Activated CD4-positive, alpha-beta T cell treated with anti-CD3 and anti-CD28 coated beads, Interleukin-2, amount 50 U/mL, for 4 hours (primary cell): Measurements from ENCODE around the gene CSNK2B.

Experiments
- DNase-seq, 2 experiments: peaks; one replicate each; pipeline ENCODE4 v3.0.0-alpha.2; 2020

CSNK2B gene

DNA sequence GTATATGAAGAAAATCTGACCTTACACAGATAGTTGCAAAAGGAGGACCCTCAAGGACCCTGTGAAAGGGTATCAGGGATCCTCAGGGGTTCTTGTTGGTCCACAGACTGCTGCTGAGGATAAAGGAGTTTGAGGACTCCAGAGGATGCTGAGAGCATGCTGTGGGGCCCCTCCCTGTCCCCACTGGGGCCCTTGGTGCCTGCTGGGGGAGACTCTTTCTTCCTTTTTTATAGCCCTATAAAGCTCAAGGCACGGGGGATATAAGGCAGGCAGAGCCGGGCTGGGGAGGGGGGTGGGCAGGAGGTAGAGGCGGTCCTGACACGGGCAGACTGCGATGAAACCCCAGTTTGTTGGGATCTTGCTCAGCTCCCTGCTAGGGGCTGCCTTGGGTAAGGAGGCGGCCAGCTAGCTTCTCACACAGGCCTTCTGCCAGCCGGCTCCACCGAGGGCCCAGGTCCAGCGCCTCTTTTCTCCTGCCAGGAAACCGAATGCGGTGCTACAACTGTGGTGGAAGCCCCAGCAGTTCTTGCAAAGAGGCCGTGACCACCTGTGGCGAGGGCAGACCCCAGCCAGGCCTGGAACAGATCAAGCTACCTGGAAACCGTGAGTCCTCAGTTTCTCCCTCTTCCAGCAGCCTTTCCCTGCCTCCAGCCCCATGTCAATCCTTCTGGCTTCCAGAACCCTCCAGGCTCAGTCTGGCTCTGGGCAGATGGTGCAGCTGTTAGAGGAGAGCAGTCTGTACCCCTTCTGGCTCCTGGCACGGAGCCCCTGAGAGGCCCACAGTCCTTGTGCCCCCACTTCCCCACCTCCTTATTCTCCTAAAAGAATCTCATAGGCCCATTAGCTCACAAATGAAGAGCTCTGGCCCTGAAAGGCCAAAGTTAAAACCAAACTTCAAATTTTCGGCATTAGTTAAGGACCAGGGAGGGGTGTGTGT lies 49.4 kb downstream of the CSNK2B start, which contains the start of gene LY6G6D:
TSS of gene LY6G6D (plus strand) at position 327 of the 937 bp plus-strand sequence. CDS start at position 335, 8 bp downstream.
- DNase-seq = no peak

DNA sequence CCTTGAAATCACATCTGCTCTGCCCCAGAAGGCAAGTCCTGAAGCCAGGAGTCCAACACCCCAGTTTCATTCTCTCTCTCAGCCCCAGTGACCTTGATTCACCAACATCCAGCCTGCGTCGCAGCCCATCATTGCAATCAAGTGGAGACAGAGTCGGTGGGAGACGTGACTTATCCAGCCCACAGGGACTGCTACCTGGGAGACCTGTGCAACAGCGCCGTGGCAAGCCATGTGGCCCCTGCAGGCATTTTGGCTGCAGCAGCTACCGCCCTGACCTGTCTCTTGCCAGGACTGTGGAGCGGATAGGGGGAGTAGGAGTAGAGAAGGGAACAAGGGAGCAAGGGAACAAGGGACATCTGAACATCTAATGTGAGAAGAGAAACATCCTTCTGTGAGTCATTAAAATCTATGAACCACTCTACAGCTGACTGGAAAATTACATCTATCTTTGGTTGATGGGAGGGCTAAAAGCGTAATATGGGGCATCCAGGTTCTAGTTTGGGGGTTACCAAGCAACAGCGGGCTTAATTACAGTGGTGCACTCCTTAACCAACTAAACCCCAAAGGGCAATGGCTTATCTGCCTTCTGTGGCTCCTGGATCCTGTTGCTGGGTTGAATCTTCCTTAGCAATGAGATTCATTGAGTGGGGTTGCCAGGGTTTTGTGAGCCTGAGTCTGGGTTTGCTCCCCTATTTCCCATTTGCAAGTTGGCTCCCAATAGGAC lies 51.8 kb downstream of the CSNK2B start:
- DNase-seq = no peak

DNA sequence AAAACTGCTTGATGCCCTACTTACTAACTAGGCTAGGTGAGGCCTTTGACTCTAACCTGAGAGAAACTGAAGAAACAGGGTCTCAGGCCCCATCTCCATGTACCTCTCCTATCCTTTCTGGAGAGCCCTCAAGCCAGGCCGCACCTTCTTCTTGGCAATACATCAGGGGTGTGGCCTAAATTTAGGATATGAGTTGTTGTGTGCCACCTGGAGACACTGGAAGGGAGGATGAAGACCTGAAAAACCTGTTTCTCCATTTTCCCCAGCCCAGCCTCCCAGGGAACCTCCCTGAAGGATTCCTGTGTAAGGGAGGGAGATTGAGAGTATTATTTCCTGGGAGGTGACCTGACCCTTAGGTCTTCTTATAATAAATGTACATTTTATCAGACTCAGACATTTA lies 52.4 kb downstream of the CSNK2B start:
- DNase-seq = no peak

DNA sequence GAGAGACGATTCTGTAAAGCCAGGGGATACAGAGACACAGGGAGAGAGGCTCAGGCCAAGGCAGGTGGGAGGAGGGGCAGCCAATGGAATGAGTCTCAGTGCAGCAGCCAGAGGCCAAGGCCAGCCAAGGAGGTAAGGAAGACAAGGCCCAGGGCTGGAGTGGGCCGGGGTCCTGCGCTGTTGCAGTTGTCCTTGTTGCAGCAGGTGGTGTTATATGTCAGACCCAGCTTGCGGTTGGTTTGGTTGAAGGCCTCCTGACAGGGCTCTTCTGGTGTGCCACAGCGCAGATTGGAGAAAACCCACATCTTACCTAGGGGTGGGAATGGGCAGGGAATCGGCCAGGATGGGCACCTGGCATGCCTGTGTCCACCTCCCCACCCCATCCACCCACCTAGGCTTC lies 53.1 kb downstream of the CSNK2B start:
- DNase-seq = no peak
